ENCODE results near the gene TMEM252.

The TMEM252 gene

DNA sequence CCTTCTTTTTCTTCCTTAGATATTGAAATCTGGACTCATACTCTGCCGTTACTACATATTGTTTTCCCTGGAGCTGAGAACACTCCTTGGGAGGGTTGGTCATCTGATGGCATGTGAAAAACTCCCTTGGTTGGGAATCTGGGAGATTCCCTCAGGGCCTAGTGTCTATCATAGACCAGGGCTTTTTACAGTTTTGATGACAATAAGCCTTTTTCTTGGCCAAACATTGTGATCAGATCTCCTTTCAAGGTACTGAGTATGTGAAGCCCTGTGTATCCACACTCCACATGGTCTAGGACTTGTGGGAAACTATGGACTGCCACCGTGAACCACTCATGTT is 32.9 kb downstream of the TMEM252 start:
- Histone ChIP-seq H3K27me3 (no peaks in the 10 kb centered on the region), H3K27ac (no peak overlapping the region), H3K36me3 (no peaks in the 10 kb centered on the region), H3K4me2 (no peak overlapping the region), H3K4me1 (peaks cover 0 to 10% (median 0%) of the 10 kb centered on the region in 10 experiments; a peak in 1 of 20 replicates), H3K9ac (no peak overlapping the region), H3K9me3 (replicated peaks in 1 of 11) (peaks cover 0 to 7% (median 0%) of the 10 kb centered on the region in 11 experiments; a peak in 2 of 22 replicates), H4K20me1 (no peaks in the 10 kb centered on the region), H3K4me3 (no peak overlapping the region)
- TF ChIP-seq Cebpa-rat (IDR thresholded peaks at IDR 0.05) = no peak

DNA sequence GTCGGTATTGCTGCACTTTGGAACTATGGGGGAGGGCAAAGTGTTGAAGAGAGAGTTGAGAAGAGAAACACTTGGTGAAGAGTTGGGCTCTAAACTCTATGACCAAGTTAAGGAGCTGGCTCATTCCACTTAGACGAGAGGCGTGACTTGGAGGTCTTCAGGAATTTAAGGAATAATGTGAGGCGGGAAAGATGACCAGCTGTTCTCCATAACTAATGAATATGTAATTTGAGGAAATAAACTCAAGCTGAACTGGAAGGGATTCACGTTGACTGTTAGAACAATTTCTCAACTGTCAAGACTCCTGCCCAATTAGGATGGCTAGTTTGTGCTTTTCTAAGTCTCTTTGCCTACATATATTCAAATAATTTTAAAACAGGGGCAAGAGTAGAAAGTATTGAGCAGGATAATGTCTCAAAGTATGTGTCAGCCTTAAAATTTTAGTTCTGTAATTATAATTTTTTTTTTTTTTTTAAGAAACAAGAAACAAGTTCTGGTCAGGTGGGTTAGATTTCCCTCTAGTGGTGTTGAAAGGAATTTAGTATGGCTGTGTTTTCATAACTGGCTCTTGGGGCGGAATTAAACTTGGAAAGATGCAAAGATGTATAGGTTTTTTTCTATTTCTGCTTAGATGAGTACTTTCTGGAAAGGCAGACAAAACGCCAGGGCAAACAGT is 33.4 kb downstream of the TMEM252 start:
- no peak for TF ChIP-seq Cebpa-rat (IDR thresholded peaks at IDR 0.05)
- Histone ChIP-seq H3K27me3 (no peaks in the 10 kb centered on the region), H3K4me1 (peaks cover 0 to 10% (median 0%) of the 10 kb centered on the region in 10 experiments; a peak in 1 of 20 replicates), H3K9ac (no peak overlapping the region), H3K27ac (no peak overlapping the region), H3K36me3 (no peaks in the 10 kb centered on the region), H3K9me3 (replicated peaks in 1 of 11) (peaks cover 0 to 7% (median 0%) of the 10 kb centered on the region in 11 experiments; a peak in 2 of 22 replicates), H4K20me1 (no peaks in the 10 kb centered on the region), H3K4me2 (no peak overlapping the region), H3K4me3 (no peak overlapping the region)

DNA sequence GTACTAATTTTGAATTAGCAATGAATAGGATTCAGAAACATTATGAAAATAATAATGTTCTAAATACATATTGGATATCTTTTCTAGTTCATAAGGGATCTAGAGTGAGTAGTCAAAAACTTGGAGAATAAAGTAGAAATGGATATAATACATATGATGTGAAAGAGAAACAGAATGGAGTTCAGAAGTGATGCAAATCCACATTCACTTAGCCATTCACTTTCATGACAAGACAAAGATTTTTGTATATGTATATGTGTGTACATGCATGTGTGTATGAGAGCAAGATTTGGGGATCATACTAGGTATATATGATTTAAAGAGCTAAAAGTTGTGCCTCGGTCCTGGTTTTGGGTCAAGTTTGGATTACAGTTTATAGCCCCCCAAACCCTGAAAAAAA is 34.1 kb downstream of the TMEM252 start:
- H3K27ac ChIP-seq = 0 out of 22 replicates have a peak overlapping the region, but pooled peaks of 1 of the 11 experiments have one; percentile 41
- no peak overlapping the region; a peak in 1 of 22 replicates for H3K4me2 ChIP-seq
- peaks cover 0 to 10% (median 0%) of the 10 kb centered on the region in 10 experiments; a peak in 1 of 20 replicates for H3K4me1 ChIP-seq
- no peak overlapping the region for H3K9ac ChIP-seq
- H3K9me3 ChIP-seq (replicated peaks in 1 of 11) = peaks cover 0 to 7% (median 0%) of the 10 kb centered on the region in 11 experiments; a peak in 2 of 22 replicates
- H3K4me3 ChIP-seq = no peak overlapping the region
- no peaks in the 10 kb centered on the region for H3K36me3 ChIP-seq
- no peaks in the 10 kb centered on the region for H3K27me3 ChIP-seq
- no peaks in the 10 kb centered on the region for H4K20me1 ChIP-seq
- TF ChIP-seq Cebpa-rat (IDR thresholded peaks at IDR 0.05) = no peak

GRCh38 chr9:68505681-68506409 is 34.8 kb downstream of the TMEM252 start:
- Histone ChIP-seq H3K27ac (peak overlapping the region in 4 of 11 experiments; percentile 12 to 41 (median 20); a peak in 4 of 22 replicates), H3K4me2 (no peak overlapping the region; a peak in 1 of 22 replicates), H3K27me3 (no peaks in the 10 kb centered on the region), H3K36me3 (no peaks in the 10 kb centered on the region), H3K9ac (no peak overlapping the region), H3K9me3 (replicated peaks in 1 of 11) (peaks cover 0 to 7% (median 0%) of the 10 kb centered on the region in 11 experiments; a peak in 2 of 22 replicates), H4K20me1 (no peaks in the 10 kb centered on the region), H3K4me3 (no peak overlapping the region), H3K4me1 (peaks cover 0 to 10% (median 0%) of the 10 kb centered on the region in 10 experiments; a peak in 1 of 20 replicates)
- TF ChIP-seq Cebpa-rat (IDR thresholded peaks at IDR 0.05) = no peak

DNA sequence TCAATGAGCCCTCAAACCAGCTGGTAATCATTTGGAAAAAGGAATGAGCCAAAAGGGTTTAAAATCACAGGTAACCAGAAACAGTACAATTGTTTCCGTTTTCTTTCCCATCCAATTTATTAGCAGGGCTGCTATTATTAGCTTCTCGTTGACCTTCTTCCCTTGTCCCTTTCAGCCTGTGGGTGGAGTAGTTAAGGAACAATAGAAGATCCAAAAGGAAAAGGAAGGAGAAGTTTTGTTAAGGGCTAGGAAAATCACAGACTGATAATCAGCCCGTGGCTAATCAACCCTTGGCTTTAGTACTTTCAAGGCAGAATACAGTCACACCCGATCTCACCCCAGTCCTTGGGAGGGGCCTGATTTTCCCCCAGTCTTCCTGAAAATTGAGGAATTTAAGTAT is 38.4 kb downstream of the TMEM252 start:
- Histone ChIP-seq H3K4me2 (no peak overlapping the region), H3K4me3 (no peak overlapping the region), H3K36me3 (no peaks in the 10 kb centered on the region), H3K27me3 (no peaks in the 10 kb centered on the region), H4K20me1 (no peaks in the 10 kb centered on the region), H3K9ac (no peak overlapping the region), H3K27ac (no peak overlapping the region), H3K9me3 (replicated peaks in 1 of 11) (peaks cover 0 to 7% (median 0%) of the 10 kb centered on the region in 11 experiments; a peak in 2 of 22 replicates), H3K4me1 (peaks cover 8 to 11% (median 10%) of the 10 kb centered on the region in 10 experiments; a peak in 15 of 20 replicates)
- TF ChIP-seq Cebpa-rat (IDR thresholded peaks at IDR 0.05) = no peak

DNA sequence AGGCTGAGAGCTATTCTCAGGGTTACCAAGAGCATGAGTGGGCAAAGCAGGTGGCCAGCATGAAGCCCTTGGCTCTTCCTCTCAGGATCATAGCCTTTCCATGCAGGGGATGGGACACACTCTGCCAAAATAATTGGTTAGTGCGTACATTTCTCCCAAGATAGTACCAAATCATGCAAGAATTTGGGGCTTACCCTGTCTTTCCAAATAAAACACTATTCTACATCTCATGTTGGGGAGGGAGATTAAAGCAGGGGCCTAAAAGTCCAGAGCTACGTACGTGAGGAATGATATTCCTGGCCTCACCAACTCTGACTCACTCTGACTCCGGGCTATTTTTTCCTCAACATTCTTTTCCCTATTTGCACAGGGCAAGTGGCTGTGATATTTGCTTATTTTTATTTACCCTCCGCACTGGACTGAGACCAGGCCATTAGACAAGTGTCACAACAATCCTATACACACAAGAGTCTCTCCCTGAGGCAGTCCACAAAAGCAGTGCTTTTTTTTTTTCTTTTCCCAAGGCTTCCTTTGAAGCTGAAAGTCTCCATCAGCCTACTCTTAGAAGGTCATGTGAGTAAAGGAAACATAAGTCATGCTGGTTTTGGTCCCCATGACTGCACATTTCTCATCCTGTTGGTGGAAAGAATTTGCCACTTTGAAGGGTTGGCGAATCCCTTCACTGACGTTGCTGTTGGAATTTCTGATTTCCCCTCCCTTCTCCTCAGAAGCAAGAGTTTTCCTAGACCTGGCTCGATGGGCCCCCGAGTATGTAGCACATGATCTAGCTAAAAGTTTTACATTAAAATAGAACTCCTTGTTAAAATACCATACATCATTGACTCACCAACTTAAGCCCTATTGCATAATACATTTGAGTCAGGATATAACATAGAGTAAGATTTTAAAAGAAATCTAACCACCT is 40.0 kb downstream of the TMEM252 start:
- no peak overlapping the region for H3K4me2 ChIP-seq
- H3K27me3 ChIP-seq = no peaks in the 10 kb centered on the region
- H3K4me1 ChIP-seq = peaks cover under 1 to 11% (median 9%) of the 10 kb centered on the region in 10 experiments; a peak in 15 of 20 replicates
- H4K20me1 ChIP-seq = no peaks in the 10 kb centered on the region
- H3K9me3 ChIP-seq (replicated peaks in 1 of 11) = peaks cover 0 to 5% (median 0%) of the 10 kb centered on the region in 11 experiments; a peak in 2 of 22 replicates
- H3K36me3 ChIP-seq = no peaks in the 10 kb centered on the region
- H3K27ac ChIP-seq = no peak overlapping the region
- 0 out of 22 replicates have a peak, but pooled peaks of 1 of the 11 experiments have one; percentile 19 for TF ChIP-seq Cebpa-rat (IDR thresholded peaks at IDR 0.05)
- no peak overlapping the region for H3K4me3 ChIP-seq
- H3K9ac ChIP-seq = no peak overlapping the region

- Histone ChIP-seq H3K4me1 (peaks cover 0 to 11% (median 9%) of the 10 kb centered on the region in 10 experiments; a peak in 14 of 20 replicates), H3K9ac (no peak overlapping the region), H3K36me3 (no peaks in the 10 kb centered on the region), H3K4me3 (no peak overlapping the region), H4K20me1 (no peaks in the 10 kb centered on the region), H3K27ac (no peak overlapping the region), H3K4me2 (peak overlapping the region in 9 of 11 experiments; percentile 4 to 40 (median 27); a peak in 10 of 22 replicates), H3K27me3 (no peaks in the 10 kb centered on the region), H3K9me3 (replicated peaks in 1 of 11) (no peaks in the 10 kb centered on the region)
- no peak for TF ChIP-seq Cebpa-rat (IDR thresholded peaks at IDR 0.05)
These were observed 41.9 kb downstream of the TMEM252 start for GRCh38 chr9:68498816-68499215.

DNA sequence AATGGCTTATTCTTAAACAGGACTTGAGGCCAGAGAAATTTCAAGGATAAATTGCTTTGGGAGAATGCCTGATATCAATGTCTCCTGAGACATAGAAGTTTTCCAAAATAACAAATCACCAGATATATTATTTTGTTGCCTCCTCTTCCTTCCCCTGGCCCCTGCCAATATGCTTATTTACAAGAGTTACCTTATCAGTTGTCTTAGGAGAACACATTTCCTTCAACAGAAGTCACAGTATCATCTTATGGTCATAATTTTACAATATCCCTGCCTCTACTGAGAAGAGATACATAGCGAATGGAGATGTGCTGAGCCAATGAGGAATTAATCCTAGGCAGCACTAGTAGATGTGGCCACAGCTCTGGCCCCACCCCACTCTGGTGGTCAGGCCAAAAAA is 43.1 kb downstream of the TMEM252 start:
- Histone ChIP-seq H4K20me1 (no peaks in the 10 kb centered on the region), H3K36me3 (no peaks in the 10 kb centered on the region), H3K4me3 (no peak overlapping the region), H3K4me1 (peaks cover 0 to 11% (median 9%) of the 10 kb centered on the region in 10 experiments; a peak in 14 of 20 replicates), H3K27ac (no peak overlapping the region), H3K9me3 (replicated peaks in 1 of 11) (no peaks in the 10 kb centered on the region), H3K9ac (no peak overlapping the region), H3K27me3 (no peaks in the 10 kb centered on the region), H3K4me2 (no peak overlapping the region)
- no peak for TF ChIP-seq Cebpa-rat (IDR thresholded peaks at IDR 0.05)
